ENCODE data around the gene IL31.

GRCh38 chr12:122126713-122127597 lies 47.1 kb downstream of the IL31 start:
- peak in 1 of 7 experiments; percentile 15 for TF ChIP-seq CTCF (IDR thresholded peaks at IDR 0.05)
- no peak for TF ChIP-seq POLR2A (IDR thresholded peaks at IDR 0.05)
- TF ChIP-seq EP300 (IDR thresholded peaks at IDR 0.05): no peak

All from stomach (tissue), 4 donors.